Ecto neural progenitor cell (in vitro differentiated cells): ENCODE results near the gene MINK1.

Experiments
- DNase-seq: peaks from one replicate; pipeline ENCODE4 v3.0.0-alpha.2; 2018; ENCODE audit warnings: low spot score

The MINK1 gene

DNA sequence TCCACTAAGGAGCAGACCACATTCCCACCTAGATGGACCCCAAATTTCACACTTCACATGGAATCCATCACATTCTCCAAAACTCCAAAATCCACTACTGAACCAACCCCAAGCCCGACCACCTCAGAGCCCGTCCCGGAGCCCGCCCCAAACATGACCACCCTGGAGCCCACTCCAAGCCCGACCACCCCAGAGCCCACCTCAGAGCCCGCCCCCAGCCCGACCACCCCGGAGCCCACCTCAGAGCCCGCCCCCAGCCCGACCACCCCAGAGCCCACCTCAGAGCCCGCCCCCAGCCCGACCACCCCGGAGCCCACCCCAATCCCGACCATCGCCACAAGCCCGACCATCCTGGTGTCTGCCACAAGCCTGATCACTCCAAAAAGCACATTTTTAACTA is 100.5 kb downstream of the MINK1 start:
- no peak for DNase-seq

DNA sequence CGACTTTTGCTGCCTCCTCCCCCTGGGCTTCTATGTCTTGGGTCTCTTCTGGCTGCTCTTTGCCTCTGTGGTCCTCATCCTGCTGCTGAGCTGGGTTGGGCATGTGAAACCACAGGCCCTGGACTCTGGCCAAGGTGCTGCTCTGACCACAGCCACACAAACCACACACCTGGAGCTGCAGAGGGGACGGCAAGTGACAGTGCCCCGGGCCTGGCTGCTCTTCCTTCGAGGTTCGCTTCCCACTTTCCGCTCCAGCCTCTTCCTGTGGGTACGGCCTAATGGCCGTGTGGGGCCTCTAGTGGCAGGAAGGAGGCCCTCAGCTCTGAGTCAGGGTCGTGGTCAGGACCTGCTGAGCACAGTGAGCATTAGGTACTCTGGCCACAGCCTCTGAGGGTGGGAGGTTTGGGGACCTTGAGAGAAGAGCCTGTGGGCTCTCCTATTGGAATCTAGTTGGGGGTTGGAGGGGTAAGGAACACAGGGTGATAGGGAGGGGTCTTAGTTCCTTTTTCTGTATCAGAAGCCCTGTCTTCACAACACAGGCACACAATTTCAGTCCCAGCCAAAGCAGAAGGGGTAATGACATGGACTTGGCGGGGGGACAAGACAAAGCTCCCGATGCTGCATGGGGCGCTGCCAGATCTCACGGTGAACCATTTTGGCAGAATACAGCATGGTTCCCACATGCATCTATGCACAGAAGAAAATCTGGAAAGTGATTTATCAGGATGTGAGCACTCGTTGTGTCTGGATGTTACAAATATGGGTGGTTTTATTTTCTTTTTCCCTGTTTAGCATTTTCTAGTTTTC is 101.2 kb downstream of the MINK1 start:
- DNase-seq: peak; percentile 56

DNA sequence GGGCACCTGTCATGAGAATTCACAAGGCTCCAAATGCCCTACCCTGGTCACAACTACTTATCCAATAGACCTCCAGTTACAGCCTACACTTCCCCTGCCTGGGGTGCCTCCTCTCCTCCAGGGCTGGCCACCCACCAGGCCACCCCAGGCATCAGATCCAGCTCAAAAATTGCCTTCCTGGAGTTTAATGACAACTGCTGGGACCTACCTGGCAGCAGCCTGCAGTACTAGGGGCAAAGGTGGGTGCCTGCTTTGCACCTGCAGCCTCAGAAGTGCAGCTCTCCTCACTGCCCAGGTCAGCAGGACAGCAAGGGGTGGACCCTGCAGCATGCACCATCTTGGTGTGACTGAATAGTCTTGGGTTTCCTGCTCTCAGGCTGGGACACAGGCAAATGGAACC is 102.5 kb downstream of the MINK1 start:
- no peak for DNase-seq

DNA sequence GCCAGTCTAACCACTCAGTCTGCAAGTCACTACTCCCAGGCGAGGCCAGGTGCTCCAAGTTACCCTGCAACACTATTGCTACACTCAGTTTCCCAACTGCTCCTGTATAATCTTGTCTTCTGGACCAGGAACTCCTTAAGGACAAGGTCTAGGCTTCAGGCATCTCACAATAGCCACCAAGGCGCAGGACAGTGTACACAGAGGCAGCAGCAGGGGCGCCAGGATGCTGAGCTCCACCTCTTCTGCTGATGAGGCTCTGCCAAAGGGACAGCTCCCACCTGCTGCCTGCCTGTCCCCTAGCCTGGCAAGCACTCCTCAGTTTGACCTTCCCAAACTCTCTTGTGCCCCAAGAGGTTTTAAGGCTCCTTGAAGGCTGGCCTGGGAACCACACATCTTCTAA is 103.3 kb downstream of the MINK1 start:
- DNase-seq: no peak

DNA sequence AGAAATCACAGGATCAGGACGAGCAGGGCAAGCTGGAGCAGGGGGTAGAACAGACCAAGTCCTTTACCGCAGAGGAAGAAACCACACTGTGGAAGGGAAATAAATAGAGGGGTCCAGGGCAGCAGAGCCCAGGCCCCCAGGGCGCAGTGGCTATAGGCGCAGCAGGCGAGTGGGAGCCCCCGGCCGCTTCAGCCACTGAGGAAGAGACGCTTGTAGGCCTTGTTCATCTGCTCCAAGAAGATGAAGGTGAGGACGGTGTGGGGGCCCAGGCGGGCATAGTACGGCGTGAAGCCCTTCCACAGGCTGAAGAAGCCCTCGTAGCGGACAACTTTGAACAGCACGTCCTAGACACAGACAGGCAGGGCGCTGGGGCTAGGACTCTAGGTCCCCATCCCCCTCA is 104.4 kb downstream of the MINK1 start:
- DNase-seq: no peak

DNA sequence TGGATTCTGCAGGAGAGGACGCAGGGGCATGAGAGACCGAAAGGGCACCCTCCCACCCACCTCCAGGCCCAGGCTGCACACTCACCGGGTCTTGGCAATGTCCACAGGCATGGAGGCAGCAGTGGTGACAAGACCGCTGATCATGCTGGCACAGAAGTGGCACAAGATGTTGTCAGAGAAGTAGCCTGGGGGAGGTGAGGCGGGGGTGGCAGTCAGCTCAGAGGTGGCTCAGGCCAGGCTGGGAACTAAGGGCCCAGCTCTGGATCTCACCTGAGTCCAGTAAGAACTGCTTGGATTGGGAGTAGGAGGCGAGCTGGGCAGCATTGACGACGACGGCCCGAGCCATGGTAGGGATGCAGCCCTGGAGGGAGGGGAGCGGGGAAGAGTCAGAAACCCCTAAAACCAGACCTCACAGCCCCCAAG is 104.9 kb downstream of the MINK1 start:
- DNase-seq: peak; percentile 48

DNA sequence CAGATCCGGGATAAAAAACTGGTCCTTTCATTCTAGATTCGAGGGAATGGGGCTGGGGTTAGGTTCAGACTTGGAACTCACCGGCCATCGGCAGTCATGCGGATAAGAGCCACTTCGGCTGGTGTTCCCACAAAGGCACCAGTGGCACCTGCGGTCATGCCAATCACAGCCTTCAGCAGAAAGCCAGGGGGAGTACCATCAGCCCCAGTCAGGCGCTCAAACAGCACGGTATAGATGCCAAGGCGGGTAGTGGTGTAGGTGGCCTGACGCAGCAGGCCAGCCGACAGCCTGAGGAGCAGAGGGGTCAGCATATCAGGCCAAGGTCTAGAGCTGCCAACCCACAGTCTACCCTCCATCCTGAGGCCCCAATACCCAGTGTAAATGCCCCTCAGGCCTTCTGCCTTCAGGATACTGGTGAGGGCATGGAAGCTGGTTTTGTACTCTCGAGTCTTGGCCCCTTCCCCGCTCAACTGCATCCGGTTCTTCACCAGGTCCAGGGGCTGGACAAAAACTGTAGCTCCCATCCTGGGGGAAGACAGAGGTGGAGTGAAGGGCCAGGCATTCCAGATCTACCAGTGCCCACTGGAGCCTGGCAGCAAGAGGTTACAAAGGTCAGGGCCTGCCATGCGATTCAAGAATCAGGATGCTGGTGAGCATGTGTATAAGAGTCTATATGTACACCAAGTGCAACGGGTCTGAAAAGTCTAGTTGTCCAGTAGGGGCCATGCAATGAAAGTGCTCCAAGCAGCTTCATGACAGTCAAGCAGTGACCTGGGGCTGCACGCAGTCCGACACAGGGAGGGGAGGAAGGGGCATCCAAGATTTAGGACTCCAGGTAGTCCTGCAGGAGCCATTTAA is 105.8 kb downstream of the MINK1 start:
- peak; percentile 49 for DNase-seq

DNA sequence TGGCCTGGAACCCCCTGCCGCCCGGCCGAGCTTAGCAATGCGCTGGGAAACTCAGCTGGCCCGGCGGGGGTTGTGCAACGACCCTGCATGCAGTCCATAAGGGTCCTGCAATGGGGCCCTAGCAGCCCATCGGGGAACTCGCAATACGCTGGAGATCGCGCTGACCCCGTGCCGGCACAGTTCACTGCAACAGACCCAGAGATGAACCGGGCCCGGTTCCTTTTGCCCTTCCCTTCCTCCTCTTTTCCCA is 106.3 kb downstream of the MINK1 start:
- no peak for DNase-seq

DNA sequence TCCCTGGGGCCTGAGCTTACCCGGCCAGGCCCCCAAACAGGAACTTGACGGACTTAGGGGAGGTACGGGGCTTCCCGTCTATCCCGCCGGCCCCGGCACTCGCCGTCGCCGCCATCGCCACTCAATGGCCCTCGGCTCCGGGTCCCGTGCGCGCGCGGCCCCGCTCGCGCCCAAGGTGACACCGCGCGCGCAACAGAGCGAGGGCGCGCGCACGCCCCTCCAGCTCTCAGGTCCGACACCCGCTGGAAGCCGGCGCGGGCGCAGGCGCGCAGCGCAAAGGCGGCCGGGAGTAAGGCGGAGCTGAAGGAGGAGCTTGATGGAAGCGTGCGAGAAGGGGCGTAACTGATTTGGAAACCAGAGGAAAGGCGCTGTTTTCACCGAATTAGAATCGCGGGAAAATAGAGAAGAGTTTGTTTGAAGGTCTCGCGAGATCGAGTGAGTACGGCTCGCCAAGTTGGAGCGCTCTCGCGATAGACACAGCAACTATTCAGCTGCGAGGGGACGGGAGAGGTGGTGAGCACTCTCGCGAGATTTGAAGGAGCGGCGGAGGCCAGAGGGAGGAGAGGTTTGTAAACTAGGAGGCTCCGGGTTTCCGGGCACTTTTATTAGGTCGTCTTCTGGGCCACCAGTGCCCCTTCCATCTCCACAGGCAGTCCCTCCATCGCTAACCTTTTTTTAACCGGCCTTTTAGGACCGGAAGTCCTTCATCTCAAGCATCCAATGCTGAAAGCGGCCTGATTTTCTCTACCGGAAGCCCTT is 106.8 kb downstream of the MINK1 start, which contains the start of the genes RNF167 and SLC25A11:
Gene RNF167, plus strand, starts transcription at position 473 of the 759 bp plus-strand sequence. CDS start 642 bp downstream, outside the sequence.
Gene SLC25A11, minus strand, starts transcription at position 251 of the 759 bp plus-strand sequence. Its CDS starts 136 bp downstream, at position 115.
- peak; percentile 98 for DNase-seq

DNA sequence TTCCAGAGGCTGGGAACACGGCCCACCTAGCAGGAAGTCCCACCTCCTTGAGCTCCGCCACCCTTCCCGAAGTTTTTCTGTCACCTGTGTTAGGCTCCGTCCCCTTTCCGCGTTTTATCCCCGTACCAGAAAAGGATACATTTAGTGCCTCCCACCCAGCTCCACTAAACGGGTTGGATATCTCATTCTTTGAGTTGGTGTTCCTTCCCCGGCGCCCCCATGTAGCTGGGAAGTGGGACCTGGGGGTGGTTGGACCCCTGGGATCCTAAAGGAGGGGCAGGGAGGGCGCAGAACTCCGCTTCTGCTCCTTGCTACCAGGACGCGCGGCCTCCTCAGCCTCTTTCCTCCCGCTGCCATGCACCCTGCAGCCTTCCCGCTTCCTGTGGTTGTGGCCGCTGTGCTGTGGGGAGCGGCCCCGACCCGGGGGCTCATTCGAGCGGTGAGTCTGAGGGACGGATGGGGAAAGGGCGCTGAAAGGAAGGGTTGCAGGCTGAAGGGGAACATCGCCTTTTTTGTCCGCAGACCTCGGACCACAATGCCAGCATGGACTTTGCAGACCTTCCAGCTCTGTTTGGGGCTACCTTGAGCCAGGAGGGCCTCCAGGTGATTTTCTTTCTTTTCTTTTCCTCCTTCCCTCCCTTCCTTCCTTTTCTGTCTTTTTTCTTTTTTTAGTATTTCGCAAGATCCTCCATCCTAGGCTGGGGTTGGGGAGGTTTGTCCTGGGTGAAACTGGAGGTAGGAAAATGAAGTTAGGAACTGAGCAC is 107.6 kb downstream of the MINK1 start:
- DNase-seq: no peak

DNA sequence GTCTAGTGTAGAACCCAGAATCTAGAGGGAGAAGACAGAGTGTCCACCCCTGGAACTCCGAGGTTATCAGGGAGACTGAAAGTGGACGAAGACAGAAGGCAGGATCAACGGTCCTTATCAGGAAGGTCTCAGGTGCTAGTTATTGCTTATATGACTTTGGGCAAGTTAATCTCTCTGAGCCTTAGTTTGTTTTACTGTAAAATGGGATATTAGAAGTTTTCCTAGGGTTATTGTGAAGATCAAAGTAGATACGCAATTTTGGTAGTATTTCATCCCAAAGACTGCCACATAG is 108.1 kb downstream of the MINK1 start:
- no peak for DNase-seq

DNA sequence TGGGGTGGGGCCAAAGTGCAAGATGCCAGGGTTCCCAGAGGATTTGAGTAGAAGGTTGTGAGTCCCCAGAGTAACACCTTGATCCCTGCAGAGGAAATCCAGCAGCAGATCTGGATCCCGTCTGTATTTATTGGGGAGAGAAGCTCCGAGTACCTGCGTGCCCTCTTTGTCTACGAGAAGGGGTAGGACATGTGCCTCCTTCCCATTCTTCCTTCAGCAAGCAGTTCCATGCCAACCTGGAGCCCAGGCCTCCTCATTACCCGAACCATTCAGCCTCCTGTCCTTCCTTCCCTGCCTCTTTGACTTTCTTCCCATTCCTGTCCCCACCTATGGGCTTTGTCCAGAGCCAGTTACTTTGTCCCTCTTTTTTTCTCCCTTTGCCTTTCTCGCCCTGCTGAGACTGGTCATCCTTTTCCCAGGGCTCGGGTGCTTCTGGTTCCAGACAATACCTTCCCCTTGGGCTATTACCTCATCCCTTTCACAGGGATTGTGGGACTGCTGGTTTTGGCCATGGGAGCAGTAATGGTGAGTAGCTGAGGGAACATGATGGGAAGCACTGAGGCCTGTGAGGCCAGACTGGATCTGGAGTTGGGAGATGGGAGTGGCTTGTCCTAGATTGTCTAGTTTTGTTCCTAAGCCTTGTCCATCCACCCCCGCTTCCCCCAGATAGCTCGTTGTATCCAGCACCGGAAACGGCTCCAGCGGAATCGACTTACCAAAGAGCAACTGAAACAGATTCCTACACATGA is 109.8 kb downstream of the MINK1 start:
- DNase-seq: no peak

DNA sequence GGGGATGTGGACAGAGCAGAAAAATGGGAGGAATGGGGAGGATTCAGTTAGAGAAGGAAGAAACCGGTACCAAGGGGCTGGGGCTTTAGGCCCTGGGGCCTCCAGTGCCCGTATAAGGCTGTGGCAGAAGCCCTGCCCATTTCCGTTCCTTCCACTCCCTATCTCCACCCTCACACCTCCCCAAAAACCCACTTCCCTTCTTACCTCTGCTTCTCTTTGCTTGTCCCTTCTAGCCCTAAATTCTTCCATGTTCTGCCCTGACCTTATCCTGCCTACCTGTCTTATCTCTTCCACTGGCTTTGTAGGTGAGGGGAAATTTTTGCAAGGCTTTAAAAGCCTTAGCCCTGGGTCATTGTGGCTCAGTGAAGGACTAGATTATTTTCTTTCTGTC is 111.0 kb downstream of the MINK1 start:
- DNase-seq: no peak

DNA sequence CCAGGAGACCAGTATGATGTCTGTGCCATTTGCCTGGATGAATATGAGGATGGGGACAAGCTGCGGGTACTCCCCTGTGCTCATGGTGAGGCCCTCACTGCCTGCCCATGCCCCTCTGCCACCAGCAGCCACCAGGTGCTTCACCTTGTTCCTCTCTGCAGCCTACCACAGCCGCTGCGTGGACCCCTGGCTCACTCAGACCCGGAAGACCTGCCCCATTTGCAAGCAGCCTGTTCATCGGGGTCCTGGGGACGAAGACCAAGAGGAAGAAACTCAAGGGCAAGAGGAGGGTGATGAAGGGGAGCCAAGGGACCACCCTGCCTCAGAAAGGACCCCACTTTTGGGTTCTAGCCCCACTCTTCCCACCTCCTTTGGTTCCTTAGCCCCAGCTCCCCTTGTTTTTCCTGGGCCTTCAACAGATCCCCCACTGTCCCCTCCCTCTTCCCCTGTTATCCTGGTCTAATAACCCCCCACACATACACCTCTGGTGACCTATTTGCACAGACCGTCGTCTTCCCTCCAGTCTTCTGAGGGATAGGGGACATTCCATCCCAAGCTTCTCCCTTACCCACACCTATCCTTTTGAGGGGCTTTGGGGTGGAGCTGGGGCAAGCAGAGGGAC is 111.5 kb downstream of the MINK1 start:
- DNase-seq: peak; percentile 45

DNA sequence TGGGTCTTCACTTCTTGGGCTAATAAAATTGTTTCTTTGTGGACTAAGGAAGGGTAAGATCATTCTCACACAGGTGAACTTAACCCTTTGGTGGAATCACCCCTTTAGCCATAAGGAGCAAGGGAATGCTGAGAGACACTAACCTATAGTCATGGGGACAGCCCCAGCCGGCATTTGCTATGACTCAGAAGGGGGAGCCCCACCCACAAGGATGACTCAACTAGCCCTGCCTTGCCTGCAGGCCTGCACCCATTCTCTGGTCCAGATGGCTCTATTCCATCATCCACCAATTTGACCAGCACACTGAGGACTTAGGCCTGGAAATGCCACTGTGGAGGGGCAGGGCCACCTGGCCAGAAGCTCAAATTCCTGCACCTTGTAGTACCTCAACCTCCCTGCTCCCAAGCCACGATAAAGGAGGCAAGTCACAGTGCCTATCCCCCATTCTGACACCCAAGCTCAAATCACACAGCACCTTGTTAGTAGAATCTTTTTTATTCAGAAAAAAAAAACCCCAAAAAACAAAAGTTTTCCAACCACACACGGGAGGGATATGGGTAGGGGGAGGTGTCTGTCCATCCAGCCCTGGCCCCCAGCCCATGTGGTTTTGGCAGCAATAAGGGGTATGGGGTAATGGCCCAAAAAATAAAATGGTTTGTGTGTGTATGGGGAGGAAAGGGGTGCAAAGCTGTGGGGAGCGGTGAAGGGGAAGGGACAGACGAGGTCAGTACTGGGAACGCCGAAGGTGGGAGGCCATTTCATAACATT is 112.2 kb downstream of the MINK1 start:
- DNase-seq: no peak

DNA sequence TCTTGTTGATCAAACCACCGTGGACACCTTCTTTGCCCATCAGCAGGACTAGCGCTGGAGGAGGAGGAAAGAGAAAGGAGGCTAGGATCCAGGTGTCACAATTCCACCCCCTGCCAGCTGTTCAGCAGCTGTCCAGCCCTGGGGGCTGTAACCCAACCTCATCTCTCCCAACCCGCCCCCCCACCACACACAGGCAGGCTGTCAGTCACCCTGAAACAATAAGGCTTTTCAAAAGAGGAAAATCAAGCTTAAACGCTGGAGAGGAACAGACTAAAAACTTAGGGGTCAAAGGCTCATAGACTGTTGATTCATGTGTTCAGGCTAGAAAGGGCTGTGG is 112.8 kb downstream of the MINK1 start:
- DNase-seq: no peak

DNA sequence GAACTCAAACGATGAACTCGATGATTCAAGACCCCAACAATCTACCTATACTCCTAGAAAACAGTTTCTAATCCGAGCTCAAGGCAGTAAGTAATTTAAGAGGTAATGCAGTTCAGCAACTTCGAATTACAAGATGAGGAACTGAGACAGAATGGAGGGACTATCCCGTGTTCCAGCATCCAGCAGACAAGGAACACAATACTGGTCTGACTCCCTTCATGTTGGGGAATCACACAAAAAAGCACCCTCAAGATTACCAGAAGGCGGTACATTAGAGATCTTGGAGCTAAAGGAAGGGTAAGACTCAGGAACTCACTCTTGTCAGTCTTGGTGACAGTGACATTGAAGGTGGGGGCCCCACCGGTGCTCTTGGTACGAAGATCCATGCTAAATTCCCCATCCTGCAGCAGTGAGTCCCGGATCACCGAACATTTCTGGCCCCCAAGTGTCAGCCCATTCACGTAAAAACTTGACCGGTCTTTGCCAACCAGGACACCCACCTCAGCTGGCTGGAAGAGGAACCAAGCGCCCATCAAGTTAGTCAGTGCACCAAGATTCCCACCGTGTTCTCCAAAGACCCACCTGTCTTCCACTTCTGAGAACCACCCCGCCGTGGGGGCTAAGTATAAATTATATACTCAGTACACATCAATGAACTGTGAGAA is 113.3 kb downstream of the MINK1 start:
- DNase-seq: peak; percentile 47

DNA sequence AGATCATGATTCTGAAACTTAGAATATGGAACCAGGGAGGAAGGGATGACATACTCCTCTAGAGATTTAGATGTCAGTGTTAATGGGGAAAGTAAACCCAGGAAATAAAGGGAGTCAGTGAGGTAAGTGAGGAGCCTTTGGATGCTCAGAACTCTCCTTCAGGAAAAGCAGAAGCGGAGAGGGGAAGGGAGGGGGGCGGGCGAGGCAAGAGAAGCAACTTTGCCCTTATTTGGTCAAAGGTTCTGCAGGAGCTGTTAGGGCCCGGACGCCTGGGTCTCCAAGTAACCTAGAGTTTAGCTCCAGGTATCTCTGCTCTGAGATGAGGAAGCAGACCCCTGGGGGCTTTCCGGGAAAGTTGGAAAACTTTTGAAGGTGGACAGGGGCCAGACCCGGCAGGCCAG is 113.9 kb downstream of the MINK1 start:
- DNase-seq: no peak
